ENCODE measurements around the gene PRKCA. TPM values are rescaled to one million over a fixed set of nuclear protein-coding genes. Genes with fewer than 3 reads are reported as not detected.
"Not testable (repeated sequence)": the region's sequence is repeated elsewhere in the genome, so short reads cannot be mapped to it uniquely, and the experiment has no call there.

PRKCA gene
- total RNA-seq, 1 experiment from 2014 or later: 12.7 TPM

DNA sequence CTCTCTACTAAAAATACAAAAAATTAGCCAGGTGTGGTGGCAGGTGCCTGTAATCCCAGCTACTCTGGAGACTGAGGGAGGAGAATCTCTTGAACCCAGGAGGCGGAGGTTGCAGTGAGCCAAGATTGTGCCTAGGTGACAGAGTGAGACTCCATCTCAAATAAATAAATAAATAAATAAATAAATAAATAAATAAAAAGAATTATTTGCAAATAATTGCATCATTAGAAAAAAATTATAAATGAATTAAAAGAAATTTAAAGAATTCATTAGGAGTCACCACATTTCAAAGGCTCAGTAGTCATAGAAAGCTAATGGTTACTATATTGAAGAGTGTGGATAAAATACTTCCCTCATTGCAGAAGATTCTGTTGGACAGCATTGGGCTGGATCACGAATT, 322.2 kb downstream of the PRKCA start:
- DNase-seq (ENCODE audit: low spot score): not testable (repeated sequence)

DNA sequence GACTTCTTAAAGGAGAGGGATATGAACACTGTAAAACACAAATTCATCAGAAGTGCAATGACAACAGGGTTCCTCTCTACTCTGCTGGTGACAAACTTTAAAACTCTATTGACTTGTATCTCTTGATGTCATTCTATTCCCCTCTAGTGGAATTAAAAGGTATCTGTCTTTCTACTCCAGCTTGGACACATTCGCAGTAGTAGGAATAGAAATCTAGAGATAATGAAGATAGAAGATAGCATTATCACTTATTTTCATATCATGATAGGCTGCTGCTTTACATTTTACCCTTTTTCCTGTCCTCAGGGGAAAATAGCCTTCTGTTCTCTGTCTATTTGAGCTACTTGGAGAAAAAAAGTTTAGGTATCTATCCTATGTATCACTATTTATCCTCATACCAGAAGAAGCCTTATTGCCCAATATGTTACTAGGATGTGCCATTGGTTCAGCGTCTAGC, 322.9 kb downstream of the PRKCA start:
- DNase-seq (ENCODE audit: low spot score): peak; percentile 54

DNA sequence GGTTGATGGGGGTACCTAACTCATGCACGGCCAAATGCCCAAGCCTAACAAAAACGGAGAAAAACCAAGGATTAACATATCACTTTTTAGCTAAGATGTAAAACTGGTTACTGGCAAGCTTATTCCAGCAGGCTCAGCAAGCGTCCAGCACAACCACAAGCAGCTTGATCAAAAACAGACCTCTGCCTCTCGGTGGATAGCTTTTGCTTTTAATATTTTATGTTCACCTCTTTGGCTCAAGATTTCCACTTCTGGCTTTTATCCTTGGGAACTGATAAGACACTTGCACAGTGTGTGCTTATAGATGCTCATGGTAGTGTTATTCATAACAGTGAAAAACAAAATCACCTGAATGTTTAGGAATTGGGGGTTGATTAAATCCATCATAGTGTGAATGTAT, 325.6 kb downstream of the PRKCA start:
- DNase-seq (ENCODE audit: low spot score): no peak

DNA sequence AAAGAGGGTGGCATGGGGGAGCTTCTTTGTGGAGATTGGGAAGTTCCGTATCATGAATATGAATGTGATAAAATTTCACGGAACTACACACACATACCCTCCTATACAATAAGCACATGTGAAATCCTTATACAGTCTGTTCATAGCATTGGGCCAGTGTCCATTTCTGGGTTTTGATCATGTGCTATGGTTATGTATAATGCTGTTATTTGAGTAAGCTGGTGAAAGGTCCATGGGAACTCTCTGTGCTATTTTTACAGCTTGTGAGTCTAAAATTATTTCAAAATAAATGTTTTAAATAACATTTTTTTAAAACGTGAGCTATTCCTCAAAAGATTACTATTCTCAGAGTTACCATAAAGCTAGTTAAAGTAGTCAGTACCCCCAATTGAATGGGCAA, 327.3 kb downstream of the PRKCA start:
- DNase-seq (ENCODE audit: low spot score): no peak

DNA sequence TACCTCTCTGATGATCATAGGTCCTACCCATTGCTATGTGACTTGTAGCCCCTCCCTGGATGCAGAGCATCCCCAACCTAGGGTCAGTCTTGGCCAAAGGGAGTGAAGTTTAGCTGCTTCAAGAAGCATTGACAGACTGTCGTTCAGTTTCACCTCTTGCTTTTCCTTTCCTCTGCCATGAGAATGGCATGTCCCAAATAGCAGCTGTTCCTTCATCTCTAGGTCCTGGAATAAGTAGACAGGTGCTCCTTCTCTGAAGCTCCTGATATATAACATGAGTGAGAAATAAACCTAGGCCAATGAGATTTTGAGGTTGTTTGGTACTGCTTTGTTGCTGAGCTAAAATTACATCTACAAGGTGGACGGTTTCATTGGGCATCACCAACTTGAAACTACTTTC, 328.0 kb downstream of the PRKCA start:
- no peak for DNase-seq (ENCODE audit: low spot score)

DNA sequence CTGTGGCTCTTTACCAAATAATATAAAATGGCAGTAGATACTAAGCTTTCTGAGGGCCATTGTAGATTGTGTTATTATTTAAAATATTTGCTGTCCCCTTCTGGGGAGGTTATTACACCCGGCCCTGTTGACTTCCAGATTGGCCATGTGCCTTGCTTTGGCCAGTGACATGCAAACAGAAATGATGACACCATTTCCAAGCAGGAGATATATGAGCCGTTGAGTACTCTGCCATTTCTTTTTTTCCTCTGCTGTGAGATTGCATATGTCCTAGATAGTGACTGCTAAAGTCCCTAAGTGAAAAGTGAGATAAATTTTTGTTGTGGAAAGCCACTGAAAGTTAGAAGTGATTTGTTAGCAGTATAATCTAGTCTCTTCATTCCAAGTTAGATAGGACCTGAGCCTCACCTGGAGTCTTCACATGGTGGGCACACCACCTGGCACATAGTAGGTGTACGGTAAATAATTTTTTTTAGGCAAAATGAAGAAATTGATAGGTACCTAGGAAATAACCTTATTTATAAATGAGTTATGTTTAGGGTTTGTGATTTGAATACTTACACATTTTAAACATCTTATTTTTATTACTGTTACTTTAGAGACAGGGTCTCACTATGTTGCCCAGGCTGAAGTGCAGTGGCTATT, 328.5 kb downstream of the PRKCA start:
- no peak for DNase-seq (ENCODE audit: low spot score)

DNA sequence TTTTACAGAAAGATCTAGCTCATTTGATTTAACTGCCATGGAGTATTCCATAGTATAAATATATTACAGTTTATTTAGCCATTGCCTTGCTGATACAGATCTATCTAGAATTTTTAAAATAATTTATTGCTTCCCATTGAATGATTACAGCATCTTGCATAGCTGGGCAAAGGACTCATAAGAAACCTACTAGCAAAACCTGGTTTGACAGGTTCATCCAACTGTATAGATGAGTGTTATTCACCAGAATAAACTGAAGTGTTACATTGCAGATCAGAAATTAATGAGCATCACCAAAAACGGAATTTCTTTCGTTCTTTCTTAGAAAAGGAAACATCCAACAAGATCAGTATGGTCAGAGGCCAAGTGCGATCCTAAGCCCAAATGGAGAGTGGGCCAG, 330.3 kb downstream of the PRKCA start:
- DNase-seq (ENCODE audit: low spot score): no peak

DNA sequence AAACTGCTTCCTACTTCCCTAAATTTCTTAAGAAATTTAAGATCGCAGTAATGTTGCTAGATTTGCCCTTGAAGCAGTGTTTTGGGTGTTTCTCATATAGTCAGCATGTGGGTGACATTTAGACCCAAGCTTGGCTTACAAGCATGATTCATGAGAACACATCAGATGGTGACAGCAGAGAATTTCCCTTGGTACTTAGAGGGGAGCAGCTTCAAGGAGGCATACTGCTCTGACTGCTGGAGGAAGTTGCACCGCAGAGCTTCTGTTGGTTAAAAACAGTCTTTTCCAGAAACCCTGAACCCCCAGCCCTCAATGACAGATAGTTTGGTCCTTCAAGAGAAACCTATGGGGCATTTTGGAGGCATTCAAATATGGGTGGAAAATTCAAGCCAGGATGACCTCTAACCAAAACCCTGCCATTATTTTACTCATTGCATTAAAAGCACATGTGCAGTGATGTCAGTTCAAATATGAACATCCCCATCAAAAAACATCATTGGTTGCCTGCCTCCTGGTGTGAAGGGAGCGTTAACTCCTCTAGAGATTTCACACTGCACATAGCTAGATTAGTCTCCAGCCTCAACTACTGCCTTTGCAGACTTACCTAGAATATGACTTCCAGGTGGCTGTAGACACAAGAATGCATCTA, 331.0 kb downstream of the PRKCA start:
- no peak for DNase-seq (ENCODE audit: low spot score)

DNA sequence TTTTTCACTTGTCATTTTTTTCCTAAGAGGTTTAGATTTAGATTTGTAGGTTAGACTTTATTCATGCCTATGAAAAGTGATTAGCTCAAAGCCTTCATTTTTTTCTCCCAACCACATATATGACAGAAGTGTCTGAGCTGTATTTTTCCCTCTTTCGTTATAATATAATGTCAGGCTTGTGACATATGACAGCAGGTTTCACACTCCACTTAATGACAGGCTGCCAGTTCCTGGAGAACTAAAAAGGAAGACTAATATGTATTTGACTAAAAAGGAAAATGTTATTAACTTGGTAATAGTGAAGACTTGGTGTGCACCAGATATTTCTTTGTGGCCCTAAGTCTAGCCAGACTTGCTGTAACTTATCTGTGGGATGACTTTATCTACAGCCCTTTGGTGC, 331.8 kb downstream of the PRKCA start:
- DNase-seq (ENCODE audit: low spot score): no peak

DNA sequence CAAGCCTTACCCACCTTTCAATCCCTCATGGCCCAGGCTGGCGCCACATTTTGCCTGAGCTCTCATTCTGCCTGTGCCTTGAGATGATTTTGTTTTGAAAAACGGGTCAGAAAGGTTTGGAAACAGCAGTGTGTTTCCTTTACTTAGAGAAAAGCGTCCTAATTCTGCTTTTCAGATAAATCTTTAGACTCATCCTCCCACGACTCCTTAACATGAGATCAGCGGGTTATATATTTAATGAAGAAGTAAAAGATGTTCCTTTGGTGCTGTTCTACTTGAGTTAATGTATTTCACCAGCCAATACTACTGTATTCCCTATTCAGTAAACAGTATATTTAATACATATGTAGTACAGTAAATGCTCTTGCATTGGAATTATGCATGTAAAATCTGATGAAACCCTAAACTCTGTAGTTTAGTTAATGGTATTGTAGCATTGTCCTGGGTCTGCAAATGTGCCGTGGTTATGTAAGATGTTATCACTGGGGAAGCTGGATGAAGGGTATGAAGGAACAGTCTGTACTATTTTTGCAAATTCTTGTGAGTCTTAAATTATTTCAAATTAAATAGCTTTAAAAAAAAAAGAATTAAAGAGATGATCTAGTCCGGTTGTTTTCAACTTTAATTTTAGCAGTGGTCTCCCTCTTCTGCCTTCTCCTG, 333.1 kb downstream of the PRKCA start:
- DNase-seq (ENCODE audit: low spot score): no peak

DNA sequence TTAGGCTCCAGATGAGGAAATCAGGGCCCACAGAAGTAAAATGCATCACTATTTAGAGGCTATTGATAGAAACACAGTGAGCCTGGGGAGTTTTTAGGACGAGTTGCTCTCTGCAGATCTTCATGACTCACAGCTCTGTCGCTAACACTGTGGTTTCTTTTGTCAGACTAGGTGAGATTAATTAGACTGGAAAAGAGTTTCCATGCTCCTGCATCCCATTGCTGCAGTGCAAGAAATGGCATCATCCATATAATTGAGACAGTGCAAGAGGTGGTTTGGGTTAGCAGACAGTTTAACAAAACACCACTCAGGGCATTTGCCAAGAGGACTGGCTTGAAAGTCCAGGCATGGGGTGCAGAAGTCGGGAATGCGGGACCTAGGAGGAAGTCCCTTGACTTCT, 333.7 kb downstream of the PRKCA start:
- peak; percentile 48 for DNase-seq (ENCODE audit: low spot score)

DNA sequence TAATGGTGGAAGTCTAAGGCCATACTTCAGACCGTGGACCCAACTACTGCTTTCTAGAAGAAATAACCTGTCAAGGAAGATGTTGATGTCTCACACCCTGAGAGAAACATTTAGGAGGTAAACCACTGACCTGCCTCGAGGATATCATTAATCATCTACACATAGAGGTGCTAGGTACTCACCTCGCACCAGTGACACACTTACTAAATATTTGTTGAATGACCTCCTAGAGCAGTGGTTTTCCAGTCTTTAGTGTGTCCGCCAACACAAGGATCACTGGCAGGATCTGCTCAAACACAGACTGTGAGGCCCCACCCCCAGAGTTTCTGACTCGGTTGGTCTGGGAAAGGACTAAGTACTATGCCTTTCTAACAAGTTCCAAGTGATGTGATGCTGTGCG, 335.1 kb downstream of the PRKCA start:
- DNase-seq (ENCODE audit: low spot score): no peak

DNA sequence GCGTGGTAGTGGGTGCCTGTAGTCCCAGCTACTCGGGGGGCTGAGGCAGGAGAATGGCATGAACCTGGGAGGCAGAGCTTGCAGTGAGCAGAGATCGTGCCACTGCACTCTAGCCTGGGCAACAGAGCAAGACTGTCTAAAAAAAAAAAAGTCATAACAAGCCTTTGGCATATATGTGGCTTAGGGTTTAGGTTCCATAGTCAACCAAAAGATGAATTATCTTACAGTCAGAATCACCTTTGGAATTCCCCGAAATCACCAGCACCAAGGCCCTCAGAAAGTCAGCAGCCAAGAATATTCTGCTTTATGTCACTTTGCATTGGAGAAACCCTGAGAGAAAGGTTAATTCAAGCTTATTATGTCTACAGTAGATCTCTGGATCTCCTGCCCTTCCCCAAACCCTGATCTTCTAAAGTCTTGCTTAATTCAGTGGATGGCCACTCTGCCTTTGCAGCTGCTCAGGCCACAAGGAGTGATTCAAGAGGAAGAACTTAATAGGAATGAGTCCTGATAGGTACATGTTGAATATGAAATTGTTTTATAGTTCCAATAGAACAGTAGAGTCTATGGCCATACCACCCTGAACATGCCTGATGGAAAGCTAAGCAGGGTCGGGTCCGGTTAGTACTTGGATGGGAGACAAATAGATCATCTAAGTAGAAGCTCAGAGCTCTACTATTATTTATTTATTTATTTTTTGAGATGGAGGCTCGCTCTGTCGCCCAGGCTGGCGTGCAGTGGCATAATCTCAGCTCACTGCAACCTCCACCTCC, 336.5 kb downstream of the PRKCA start:
- DNase-seq (ENCODE audit: low spot score): no peak

DNA sequence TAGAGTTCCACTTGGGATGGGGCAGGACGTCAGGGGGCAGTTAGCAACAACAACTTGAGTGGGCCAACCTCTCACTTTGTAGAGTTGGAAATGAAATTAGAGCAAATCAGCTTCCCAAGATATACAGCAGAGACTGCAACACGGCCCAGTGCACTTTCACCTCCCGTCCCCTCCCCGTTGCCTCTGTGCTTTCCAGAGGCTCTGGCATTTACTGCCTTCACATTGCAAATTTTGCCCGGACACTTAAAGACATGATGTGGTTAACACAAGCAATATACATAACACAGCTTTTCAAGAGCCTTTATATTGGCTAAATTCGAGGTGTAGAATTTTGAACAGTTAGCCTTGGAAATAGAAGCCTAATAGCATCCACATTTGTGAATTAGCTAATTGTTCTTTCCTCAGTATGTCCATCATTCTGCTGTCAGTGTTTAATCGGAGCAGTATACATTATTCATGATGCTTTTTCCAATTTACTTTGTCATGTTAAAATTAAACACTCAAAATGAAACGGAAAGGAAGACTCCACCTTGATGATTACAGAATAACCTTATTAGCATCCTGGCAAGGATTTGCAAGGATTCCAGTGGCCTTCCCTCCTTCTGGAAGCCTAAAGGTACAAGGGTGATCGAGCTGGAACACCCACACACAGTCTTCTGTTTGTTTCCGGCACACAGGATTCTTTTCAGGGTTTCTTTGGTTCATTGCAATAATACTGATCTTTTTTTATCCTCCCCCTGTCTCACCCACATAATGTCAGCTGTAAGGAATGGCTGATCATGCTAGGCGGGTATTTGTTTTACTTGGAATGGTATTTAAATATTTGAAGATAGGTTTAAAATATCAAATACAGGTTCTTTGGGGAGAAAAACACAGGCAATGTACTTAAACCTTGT, 341.6 kb downstream of the PRKCA start:
- no peak for DNase-seq (ENCODE audit: low spot score)

DNA sequence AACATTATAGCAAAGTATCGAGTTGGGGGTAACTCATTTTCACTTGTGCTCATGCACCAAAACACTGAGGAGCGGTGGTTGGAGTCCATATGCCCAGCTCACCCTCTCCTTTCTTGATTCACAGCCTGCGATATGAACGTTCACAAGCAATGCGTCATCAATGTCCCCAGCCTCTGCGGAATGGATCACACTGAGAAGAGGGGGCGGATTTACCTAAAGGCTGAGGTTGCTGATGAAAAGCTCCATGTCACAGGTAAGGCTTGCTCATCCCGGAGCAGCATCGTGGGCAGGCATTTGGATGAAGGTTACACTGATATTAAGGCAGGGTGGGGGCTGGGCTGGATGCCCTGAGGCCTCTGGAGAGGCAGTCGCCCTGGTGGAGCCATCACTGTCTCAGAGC, 342.8 kb downstream of the PRKCA start:
- no peak for DNase-seq (ENCODE audit: low spot score)

DNA sequence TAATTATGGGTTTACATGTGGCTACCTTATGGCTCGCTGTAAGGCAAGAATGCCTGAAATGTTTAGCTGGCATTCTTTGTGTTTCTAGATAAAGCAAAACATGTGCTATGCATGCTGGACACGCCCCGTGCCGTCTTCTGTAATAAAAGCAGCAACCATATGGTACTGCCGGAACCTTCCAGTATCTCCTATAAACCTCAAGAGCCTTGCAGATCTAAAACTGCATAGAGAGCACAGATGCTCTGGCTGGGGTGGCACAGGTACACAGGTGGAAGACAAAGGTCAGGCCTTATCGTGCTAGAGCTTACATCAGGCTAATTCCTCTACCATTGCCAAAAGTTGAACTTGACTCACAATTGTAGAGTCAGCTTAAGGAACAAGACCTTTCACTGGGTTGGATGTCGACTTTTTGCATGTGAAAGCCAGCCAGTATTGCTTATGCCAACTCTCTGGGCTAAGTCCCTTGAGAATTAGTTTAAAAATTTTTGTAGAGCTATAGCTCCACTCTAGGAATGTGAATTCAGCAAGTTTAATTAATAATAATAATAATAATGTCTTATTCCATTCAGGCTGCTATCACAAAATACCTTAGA, 345.1 kb downstream of the PRKCA start:
- no peak for DNase-seq (ENCODE audit: low spot score)

DNA sequence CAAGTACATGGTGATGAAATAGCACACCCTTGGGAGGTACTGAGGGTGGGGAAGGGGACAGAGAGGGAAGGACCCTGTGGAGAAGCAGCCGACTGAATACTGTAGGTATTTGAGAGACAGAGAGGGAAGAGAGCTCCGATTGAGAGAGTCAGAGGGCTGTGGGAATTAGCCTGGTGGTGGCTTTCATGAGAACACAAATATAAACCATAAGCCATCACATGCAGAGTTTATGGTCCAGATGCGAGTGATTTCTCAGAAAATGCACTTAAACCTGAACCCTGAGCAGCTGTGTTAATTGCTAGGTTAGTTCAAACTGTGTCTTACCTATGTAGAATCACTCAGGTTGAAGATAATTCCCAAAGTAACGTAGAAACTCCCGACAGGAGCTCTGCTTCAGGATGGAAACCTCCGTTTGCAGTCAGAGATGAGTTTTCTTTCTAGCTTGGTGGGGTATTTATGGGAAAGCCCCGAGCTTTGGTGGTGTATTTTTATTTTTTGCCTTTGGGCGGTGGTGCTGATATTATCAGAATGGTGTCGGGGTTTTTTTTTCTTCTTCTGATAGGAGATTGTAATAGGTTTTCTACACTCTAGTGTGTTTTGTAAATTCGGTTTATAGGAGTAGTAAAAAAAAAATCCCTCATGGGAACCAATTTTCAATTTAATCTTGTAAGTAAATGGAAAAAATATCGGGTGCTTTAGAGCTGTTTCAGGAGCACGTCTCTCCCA, 347.6 kb downstream of the PRKCA start:
- DNase-seq (ENCODE audit: low spot score): no peak

DNA sequence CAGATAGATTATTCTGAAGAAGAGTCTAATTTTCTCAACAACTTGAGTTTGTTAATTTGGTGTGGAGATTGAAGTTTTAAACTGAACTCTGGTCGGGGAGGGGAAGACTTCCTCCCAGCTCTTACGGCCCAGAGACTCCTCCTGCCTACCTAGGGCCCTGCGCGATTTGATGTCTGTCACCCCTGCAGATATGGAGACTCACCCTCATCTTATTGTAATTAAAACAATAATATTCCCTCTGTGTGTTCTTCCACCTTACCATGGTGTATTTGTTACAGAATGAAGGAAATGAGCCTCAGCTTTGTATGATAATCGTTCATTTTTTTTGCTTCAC, 348.1 kb downstream of the PRKCA start:
- DNase-seq (ENCODE audit: low spot score): no peak

DNA sequence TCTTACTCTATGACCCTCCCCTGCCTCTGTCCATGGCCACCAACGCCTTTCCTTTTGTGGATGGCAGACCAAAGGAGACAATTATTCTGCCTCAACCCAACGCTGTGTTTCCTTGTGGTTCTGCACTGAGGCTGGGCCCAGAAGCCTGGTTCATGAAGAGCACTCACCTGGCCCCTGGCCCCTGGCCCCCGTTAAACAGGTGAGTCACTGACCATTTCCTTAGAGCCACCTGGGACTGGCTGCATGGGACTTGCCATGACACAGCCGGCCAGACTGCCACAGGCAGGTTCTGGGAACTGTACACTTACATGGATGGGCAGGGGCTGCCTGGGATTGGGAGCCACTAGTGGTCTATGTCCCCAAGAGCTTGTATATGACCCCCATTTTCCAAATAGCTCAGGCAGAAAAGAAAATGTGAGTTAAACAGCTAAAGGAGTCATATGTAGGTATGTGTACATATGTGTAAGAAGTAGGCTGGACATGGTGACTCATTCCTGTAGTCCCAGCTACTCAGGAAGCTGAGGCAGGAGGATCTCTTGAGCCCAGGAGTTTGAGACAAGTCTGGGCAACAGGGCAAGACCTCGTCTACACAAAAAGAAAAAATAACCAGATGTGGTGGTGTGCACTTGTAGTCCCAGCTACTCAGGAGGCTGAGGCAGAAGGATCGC, 350.6 kb downstream of the PRKCA start:
- DNase-seq (ENCODE audit: low spot score): no peak
